Measurements from ENCODE around the gene RMRP.

GRCh38 chr9:35658968-35659220 lies 1.1 kb upstream of the RMRP start:
- TF ChIP-seq, protein P1, sequence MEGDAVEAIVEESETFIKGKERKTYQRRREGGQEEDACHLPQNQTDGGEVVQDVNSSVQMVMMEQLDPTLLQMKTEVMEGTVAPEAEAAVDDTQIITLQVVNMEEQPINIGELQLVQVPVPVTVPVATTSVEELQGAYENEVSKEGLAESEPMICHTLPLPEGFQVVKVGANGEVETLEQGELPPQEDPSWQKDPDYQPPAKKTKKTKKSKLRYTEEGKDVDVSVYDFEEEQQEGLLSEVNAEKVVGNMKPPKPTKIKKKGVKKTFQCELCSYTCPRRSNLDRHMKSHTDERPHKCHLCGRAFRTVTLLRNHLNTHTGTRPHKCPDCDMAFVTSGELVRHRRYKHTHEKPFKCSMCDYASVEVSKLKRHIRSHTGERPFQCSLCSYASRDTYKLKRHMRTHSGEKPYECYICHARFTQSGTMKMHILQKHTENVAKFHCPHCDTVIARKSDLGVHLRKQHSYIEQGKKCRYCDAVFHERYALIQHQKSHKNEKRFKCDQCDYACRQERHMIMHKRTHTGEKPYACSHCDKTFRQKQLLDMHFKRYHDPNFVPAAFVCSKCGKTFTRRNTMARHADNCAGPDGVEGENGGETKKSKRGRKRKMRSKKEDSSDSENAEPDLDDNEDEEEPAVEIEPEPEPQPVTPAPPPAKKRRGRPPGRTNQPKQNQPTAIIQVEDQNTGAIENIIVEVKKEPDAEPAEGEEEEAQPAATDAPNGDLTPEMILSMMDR (IDR thresholded peaks at IDR 0.05), result no peak
- TF ChIP-seq POLR2A (IDR thresholded peaks at IDR 0.05), result no peak

Measured in prostate gland (tissue), 2 donors.